GM10266 (cell line): ENCODE measurements around the gene INSYN1.
"Not testable (repeated sequence)": the region's sequence is repeated elsewhere in the genome, so short reads cannot be mapped to it uniquely, and the experiment has no call there.

Experiments used
- DNase-seq: peaks from one replicate; pipeline ENCODE4 v3.0.0; 2012; ENCODE audit errors: extremely low spot score
- CTCF ChIP-seq: IDR thresholded peaks from 2 replicates; pipeline ENCODE4 v1.5.1; 2012; ENCODE audit warnings: mild to moderate bottlenecking, low read depth; ENCODE audit not compliant: control insufficient read depth, insufficient read depth; ENCODE audit errors: missing control alignments

The INSYN1 gene

GRCh38 chr15:73794443-73795133 is 41.4 kb upstream of the INSYN1 start:
- DNase-seq: no peak
- no peak for TF ChIP-seq CTCF

- not testable (repeated sequence) for DNase-seq
Observed at GRCh38 chr15:73792899-73793541, 39.9 kb upstream of the INSYN1 start.

- TF ChIP-seq CTCF: no peak
- no peak for DNase-seq
Observed at GRCh38 chr15:73792415-73792814, 39.3 kb upstream of the INSYN1 start.

GRCh38 chr15:73789521-73790240 is 36.5 kb upstream of the INSYN1 start:
- no peak for TF ChIP-seq CTCF

GRCh38 chr15:73787621-73788020 is 34.5 kb upstream of the INSYN1 start:
- TF ChIP-seq CTCF: no peak
- DNase-seq: no peak

More at GRCh38 chr15:73789521-73790240, 36.5 kb upstream of the INSYN1 start:
- no peak for DNase-seq

GRCh38 chr15:73786538-73786937 is 33.4 kb upstream of the INSYN1 start:
- no peak for TF ChIP-seq CTCF
- no peak for DNase-seq

- DNase-seq: not testable (repeated sequence)
Observed at GRCh38 chr15:73785256-73786014, 32.3 kb upstream of the INSYN1 start.

GRCh38 chr15:73784291-73784690 is 31.1 kb upstream of the INSYN1 start:
- TF ChIP-seq CTCF: no peak
- no peak for DNase-seq
